NCI-H1092 treated with DMSO at 0.1 percent for 48 hours (cell line): ENCODE results near the gene MARS1.
"Not testable (repeated sequence)": the region's sequence is repeated elsewhere in the genome, so short reads cannot be mapped to it uniquely, and the experiment has no call there.

ENCODE experiments used
- DNase-seq: peaks from one replicate; lab custom pipeline; 2025; lab: John Stamatoyannopoulos, UW

MARS1 gene

DNA sequence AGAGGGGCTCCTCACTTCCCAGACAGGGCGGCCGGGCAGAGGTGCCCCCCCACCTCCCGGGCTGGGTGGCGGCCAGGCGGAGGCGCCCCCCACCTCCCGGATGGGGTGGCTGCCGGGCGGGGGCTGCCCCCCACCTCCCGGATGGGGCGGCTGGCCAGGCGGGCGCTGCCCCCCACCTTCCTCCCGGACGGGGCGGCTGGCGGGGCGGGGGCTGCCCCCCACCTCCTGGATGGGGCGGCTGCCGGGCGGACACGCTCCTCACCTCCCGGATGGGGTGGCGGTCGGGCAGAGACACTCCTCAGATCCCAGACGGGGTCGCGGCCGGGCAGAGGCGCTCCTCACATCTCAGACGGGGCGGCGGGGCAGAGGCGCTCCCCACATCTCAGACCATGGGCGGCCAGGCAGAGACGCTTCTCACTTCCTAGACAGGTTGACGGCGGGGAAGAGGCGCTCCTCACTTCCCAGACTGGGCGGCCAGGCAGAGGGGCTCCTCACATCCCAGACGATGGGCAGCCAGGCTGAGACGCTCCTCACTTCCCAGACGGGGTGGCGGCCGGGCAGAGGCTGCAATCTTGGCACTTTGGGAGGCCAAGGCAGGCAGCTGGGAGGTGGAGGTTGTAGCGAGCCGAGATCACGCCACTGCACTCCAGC, 7.3 kb downstream of the MARS1 start:
- not testable (repeated sequence) for DNase-seq

DNA sequence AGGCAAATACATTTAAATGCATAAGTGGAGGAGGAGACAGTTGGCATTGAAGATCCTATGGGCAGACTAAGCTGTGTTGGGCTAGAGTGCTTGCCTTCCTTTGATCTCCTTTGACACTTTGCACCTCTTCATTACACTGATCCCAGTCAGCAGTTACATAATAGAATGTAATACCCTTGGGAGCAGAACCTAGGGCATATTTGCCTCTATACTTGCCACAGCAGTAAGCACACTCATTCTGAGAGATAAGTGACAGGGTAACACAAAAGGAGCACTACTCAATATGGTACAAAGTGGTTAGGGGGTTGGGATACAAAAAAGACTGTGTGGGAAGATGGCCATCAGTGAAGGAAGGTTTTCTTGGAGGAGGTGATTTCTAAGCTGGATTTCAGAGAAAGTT, 9.0 kb downstream of the MARS1 start:
- DNase-seq = no peak

DNA sequence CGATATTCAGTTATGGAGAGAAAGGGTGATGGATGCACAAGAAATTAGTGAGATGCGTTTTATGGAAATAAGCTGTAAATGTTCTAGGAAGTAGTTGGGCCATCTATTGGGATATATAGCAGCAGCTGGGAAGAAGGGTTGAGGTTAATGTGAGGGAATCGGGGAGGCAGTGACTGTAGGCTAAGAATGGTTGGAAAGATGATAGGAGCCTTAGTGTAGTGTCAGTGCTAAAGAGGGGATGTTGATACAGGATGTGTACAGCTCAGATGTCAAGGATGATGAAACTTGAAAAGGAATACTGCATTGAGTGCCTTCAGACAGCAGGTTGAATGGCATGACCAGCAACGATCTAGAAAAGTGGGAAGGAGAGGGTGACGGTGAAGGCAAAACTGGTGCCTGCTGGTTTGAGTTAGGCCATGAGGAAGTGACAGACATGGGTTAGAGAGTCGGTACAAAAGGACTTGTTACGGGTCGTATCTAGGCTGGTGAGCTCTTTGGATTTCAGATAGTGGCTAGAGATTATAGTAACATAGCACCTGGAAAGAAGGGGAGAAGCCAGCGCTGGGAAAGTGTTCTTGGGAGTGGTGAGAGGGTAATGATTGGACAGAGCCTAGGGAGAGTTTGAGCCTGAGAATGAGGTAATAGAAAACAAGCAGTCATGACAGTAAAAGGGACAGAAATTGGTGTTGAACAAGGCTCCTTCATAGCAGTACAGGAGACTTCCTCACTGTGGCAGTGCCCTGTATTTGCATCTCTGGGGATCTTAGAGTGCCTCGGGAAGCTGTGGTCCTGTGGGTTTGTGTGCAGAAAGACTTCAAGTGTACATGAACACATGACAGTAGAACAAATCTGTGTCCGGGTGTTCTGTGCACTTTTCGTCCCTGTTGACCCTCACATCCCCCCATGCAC, 9.6 kb downstream of the MARS1 start:
- DNase-seq = no peak

DNA sequence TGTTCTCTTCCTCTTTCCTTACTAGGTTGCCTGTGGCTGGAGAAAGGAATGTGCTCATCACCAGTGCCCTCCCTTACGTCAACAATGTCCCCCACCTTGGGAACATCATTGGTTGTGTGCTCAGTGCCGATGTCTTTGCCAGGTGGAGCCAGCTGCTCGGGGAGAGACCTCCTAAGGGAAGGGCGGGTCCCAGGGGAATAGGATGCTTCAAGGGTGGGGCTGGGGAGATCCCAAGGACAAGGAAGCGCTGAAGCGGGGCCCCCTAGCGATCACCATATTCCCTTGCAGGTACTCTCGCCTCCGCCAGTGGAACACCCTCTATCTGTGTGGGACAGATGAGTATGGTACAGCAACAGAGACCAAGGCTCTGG, 10.2 kb downstream of the MARS1 start:
- DNase-seq = no peak

DNA sequence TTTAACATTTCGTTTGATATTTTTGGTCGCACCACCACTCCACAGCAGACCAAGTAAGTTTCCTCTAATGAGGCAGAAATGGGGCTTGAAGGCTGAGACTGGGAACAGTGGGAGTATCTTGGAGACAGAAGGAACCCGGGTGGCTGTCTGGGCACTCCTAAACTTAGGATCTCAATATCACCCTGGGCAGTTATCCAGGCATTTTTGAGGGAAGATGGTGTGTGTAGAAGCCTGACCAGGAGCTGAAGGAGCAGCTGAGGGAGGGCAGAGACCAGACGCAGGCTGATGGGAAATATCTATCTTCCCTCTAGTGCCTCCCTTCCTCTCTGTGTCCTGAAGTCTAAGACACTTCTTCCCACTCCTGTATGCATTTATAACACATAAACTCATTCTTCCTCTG, 10.7 kb downstream of the MARS1 start:
- DNase-seq = no peak

DNA sequence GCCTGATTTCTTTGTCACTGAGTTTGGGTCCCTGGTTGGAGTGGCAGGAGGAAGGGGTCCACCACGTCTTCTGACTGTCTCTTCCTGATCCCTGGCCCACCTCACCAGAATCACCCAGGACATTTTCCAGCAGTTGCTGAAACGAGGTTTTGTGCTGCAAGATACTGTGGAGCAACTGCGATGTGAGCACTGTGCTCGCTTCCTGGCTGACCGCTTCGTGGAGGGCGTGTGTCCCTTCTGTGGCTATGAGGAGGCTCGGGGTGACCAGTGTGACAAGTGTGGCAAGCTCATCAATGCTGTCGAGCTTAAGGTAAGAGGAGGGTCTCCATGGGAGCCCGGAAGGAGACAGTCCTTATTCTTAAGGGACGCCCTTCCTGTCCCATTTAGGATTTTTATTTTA, 12.3 kb downstream of the MARS1 start:
- no peak for DNase-seq

DNA sequence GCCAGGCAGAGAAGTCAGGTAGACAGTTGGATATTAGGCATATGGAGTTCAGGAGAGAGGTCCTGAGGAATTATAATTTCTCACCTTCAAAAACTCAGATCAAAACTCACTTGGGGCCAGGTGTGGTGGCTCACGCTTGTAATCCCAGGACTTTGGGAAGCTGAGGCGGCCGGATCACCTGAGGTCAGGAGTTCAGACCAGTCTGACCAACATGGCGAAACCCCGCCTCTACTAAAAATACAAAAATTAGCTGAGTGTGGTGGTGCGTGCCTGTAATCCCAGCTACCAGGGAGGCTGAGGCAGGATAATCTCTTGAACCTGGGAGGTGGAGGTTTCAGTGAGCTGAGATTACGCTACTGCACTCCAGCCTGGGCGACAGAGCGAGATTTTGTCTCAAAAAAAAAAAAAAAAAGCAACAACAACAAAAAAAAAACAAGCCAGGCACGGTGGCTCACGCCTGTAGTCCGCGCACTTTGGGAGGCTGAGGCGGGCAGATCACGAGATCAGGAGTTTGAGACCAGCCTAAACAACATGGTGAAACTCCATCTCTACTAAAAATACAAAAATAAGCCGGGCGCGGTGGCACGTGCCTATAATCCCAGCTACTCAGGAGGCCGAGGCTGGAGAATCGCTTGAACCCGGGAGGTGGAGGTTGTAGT, 14.6 kb downstream of the MARS1 start:
- not testable (repeated sequence) for DNase-seq

DNA sequence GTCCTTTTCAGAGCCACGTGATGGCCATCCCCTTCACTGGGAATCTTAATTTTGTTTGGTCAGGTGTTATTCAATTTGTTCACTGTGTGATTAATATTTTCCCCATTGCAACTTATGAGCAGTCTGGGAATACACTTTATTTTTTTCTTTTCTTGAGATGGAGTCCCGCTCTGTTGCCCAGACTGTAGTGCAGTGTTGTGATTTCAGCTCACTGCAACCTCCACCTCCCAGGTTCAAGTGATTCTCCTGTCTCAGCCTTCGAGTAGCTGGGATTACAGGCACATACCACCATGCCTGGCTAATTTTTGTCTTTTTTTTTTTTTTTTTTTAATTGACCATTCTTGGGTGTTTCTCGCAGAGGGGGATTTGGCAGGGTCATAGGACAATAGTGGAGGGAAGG, 18.7 kb downstream of the MARS1 start:
- not testable (repeated sequence) for DNase-seq

DNA sequence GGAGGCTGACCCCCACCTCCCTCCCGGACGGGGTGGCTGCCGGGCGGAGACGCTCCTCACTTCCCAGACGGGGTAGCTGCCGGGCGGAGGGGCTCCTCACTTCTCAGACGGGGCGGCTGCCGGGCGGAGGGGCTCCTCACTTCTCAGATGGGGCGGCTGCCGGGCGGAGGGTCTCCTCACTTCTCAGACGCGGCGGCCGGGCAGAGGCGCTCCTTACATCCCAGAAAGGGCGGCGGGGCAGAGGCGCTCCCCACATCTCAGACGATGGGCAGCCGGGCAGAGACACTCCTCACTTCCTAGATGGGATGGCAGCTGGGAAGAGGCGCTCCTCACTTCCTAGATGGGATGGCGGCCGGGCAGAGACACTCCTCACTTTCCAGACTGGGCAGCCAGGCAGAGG, 19.9 kb downstream of the MARS1 start:
- not testable (repeated sequence) for DNase-seq

DNA sequence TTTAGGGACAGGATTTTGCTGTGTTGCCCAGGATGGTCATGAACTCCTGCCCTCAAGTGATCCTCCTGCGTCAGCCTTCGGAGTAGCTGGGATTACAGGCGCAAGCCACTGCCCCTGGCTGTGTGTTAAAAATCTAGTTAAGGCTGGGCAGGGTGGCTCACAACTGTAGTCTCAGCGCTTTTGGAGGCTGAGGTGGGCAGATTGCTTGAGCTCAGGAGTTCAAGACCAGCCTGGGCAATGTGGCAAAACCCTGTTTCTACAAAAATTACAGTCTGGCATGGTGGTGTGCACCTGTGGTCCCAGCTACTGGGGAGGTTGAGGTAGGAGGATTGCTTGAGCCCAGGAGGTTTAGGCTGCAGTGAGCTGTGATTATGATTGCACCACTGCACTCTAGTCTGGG, 23.3 kb downstream of the MARS1 start:
- no peak for DNase-seq

DNA sequence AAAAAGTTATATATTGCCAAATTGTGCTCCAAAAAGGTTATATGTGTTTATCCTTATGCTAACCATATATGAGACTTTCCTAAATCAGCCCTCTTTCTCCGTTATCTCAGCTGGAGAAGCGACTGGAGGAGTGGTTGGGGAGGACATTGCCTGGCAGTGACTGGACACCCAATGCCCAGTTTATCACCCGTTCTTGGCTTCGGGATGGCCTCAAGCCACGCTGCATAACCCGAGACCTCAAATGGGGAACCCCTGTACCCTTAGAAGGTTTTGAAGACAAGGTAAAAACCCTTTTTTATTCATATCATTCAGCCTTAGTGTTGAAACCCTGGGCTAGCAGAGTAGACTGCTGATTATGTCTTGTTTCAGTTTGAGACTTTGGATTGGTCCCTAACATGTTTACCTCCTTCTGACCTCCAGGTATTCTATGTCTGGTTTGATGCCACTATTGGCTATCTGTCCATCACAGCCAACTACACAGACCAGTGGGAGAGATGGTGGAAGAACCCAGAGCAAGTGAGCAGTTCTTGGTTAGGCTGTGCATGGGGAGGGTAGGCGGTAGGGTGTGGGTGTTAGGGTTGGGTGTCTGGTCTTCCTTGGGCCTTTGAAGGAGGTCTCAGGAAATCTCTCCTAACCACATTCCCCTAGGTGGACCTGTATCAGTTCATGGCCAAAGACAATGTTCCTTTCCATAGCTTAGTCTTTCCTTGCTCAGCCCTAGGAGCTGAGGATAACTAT, 23.9 kb downstream of the MARS1 start:
- no peak for DNase-seq

DNA sequence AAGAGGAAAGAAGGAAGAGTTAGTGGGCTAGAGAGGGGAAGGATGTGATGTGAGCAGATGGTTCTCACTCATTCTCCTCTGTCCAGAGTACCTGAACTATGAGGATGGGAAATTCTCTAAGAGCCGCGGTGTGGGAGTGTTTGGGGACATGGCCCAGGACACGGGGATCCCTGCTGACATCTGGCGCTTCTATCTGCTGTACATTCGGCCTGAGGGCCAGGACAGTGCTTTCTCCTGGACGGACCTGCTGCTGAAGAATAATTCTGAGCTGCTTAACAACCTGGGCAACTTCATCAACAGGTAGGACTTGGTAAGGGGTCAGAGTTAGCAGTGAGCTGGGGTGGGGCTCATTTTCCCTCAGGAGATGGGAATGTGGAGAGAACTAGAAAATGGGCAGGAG, 24.8 kb downstream of the MARS1 start:
- no peak for DNase-seq

DNA sequence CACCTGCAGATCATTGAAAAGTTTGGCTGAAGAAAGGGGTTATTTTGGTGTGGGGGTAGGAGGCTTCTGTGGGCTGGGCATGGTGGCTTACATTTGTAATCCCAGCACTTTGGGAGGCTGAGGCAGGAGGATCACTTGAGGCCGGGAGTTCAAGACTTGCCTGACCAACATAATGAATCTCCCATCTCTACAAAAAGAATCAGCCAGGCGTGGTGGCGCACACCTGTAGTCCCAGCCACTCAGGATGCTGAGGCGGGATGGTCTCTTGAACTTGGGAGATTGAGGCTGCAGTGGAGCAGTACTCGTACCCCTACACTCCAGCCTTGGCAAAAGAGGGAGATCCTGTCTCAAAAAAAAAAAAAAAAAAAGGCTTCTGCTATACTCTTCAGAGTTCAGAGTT, 25.4 kb downstream of the MARS1 start:
- DNase-seq = no peak

DNA sequence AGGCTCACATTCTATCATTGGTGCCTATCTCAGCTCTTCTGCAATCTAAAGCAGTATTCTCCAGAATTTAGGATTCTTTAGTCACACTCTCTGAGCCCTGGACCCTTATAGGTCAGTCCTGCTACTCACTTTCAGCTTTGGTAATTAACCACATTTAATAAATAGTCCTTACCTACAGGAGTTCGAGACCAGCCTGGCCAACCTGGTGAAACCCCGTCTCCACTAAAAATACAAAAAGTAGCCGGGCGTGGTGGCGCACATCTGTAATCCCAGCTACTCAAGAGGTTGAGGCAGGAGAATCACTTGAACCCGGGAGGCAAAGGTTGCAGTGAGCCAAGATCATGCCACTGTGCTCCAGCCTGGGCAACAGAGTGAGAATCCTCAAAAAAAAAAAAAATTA, 25.8 kb downstream of the MARS1 start:
- not testable (repeated sequence) for DNase-seq

DNA sequence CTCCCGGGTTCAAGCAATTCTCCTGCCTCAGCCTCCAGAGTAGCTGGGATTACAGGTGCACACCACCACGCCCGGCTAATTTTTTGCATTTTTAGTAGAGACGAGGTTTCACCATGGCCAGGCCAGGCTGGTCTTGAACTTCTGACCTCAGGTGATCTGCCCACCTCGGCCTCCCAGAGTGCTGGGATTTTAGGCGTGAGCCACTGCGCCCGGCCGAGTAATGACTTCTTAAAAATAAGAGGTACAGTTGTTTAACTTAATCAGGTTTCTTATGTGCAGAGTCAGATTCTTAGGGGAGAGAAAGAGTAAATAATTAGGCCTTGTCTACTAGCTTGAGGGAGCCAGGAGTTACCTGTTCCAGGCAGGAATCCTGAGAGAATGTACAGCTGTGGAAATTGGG, 26.4 kb downstream of the MARS1 start:
- DNase-seq = not testable (repeated sequence)

DNA sequence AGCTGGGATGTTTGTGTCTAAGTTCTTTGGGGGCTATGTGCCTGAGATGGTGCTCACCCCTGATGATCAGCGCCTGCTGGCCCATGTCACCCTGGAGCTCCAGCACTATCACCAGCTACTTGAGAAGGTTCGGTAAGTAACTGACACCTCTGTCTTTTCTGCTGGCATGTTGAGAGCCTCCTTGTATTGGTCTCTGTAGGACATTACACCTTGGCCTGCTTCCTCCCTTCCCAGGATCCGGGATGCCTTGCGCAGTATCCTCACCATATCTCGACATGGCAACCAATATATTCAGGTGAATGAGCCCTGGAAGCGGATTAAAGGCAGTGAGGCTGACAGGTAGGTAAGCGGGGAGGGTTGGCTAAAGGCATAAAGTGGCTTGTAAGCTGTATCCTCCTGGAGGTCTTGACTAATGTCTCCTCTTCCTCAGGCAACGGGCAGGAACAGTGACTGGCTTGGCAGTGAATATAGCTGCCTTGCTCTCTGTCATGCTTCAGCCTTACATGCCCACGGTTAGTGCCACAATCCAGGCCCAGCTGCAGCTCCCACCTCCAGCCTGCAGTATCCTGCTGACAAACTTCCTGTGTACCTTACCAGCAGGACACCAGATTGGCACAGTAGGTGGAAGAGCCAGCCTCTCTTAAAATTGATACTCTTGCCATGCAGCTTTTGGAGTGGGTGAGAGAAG, 27.0 kb downstream of the MARS1 start:
- no peak for DNase-seq

DNA sequence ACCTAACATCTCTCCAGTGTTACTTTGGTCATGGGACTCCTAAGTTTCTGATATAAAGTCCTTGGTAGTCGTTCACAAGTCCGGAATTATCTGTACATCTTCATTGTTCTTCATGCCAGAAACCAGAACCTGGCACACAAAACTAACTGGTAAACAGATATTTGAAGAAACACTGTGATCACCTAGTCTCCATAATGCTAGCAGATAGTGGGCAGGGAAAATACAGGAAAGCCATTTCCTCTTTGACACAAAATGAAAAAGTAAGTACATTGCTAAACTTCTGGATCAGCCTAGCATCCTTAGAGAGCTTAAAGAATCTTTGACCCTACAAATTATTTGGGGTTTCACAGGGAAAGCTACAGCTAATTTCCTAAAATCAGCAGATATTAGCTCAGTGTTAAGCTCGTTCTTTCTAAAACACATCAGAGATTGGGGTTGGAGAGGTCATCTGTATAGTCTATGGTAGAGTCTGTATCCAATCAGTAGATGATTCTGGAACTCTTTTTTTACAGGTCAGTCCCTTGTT, 27.6 kb downstream of the MARS1 start:
- DNase-seq = no peak

DNA sequence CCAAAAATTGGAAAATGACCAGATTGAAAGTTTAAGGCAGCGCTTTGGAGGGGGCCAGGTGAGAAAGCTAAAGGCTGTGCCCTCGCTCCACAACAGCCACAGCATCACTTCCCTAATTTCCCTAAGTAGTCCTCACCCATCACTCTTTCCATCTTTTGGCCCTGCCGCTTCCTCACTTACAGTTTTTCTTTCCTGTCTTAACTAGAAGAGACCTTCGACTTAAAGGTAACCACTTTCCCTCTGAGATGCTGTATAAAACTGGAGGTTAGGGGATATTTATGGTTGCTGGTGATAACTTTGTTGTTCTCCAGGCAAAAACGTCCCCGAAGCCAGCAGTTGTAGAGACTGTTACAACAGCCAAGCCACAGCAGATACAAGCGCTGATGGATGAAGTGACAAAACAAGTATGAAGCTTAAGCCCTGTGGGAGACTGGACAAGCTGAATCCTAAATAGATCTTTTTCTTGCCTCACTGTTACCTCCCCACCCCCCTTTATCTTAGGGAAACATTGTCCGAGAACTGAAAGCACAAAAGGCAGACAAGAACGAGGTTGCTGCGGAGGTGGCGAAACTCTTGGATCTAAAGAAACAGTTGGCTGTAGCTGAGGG, 28.2 kb downstream of the MARS1 start:
- DNase-seq = no peak

DNA sequence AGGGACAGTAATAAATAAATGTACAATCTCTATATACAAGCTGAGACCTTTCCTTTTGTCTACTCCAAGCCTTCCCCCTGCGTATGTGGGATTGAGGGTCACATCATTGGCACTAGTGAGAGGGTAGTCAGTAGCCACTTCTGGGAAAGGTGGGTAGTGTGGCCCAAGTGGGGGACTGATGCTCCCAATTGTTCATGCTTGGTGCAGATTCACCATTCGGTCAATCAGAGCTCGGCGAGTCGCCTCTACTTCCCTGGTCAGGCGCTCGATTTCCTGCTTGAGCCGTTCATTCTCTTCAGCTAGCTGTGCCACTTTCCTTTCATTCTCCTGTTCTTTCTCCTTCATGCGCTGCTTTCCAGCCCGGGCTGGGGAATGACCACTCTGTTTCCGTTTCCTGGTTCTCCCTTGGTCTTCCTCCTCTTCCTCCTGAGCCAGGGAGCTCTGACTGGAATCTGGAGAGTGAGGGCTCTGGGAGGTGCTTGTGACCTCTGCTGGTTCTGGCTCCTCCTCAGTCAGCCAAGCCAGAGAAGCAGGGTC, 28.8 kb downstream of the MARS1 start:
- DNase-seq = no peak

DNA sequence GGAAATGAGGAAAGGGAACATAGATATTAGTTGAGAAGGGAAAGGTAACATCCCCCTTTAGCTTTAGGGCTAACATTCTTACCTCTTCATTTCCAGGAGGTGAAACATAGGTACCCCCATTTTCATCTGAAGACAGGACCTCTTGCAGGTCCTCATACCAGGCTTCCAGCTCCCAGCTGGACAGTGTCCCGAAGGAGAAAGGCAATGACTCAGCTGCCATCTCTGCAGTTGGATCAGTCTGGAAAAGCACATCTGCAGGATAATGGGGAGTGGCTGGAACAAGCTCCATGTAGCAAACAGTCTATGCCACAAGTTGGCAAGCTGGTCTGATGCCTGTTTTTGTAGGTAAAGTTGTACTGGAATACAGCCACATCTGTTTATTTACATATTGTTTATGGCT, 29.3 kb downstream of the MARS1 start:
- DNase-seq = no peak

DNA sequence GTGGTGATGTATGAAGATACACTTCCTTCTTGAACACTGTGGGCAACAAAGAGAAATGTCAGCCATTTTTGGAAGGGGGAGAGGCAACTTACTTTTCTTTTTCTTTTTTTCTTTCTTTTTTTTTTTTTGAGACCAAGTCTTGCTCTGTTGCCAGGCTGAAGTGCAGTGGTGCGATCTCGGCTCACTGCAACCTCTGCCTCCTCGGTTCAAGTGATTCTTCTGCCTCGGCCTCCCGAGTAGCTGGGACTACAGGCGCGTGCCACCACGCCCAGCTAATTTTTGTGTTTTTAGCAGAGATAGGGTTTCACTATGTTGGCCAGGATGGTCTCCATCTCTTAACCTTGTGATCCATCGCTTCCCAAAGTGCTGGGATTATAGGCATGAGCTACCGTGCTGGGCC, 29.9 kb downstream of the MARS1 start:
- not testable (repeated sequence) for DNase-seq
